Measurements from ENCODE around the gene RAD50.

DNA sequence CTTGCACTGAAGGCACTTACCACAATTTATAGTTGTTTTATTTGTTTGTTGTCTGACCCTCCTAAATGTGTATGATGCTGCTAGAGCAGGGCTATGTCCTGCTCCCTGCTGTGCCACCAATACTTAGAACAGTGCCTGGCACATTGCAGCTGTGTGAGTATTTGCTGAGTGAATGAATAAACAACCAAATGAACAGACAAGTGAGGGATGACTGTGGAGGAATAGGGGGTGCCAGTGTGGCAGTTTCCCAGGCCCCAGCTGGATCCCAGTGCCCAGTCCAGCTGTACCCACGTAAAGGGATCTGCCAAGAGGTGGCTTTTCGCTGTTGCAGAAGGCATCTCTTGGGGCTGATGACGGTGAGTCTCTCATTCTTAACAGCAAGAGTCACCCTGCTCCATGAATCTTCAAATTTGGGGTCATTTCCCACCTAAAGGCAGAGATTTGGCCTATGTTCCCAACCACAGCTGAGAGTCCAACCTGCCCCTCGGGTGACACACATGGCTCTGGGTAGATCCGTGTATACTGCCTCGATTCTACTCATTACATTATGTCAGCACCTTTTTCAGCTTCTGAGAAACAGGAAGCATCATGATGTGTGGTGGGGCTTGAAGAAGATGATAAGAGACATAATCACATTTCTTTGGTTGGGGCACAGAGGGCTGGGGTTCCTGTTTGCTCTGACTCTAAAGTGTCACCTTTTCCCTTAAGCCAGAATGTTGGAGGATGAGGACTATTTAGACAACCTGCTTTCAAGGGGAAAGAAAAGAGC, 27.7 kb upstream of the RAD50 start:
- TF ChIP-seq REST (IDR thresholded peaks at IDR 0.05; ENCODE audit: insufficient read depth in 1 of 2, low read depth in 2 of 2, low read length in 2 of 2) (no peak), POLR2AphosphoS5 (IDR thresholded peaks at IDR 0.05; ENCODE audit: low read depth, low read length) (no peak), TAF1 (IDR thresholded peaks at IDR 0.05; ENCODE audit: borderline replicate concordance, insufficient read depth, low read length) (no peak), SIN3A (IDR thresholded peaks at IDR 0.05; ENCODE audit: borderline replicate concordance, insufficient read depth, low read length) (no peak)

Data from PFSK-1 (cell line).